SJSA1 (cell line): ENCODE measurements around the gene WASHC2C. TPM values are rescaled to one million over a fixed set of nuclear protein-coding genes. Genes with fewer than 3 reads are reported as not detected.
A peak's percentile ranks its signal among the peaks of the same experiment; 100 is the strongest.
"Not testable (repeated sequence)": the region's sequence is repeated elsewhere in the genome, so short reads cannot be mapped to it uniquely, and the experiment has no call there.

Experiments used
- DNase-seq, 2 experiments: peaks; one replicate each; pipeline ENCODE4 v3.0.0-alpha.2; 2015 to 2020; ENCODE audit warnings: low spot score in 2 of 2, low read depth in 1 of 2
- H3K27ac ChIP-seq: fragments of 250-450 bp; sonication (Bioruptor Pico); 2 replicates; pipeline ENCODE4 v1.5.1; 2020; ENCODE audit warnings: mild to moderate bottlenecking, moderate library complexity
- H3K27me3 ChIP-seq: fragments of 250-450 bp; sonication (Bioruptor Pico); replicated peaks from 2 replicates; pipeline ENCODE4 v1.5.1; 2020; ENCODE audit warnings: mild to moderate bottlenecking, moderate library complexity
- H3K36me3 ChIP-seq: fragments of 250-450 bp; sonication (Bioruptor Pico); 2 replicates; pipeline ENCODE4 v1.5.1; 2020; ENCODE audit warnings: mild to moderate bottlenecking
- H3K4me1 ChIP-seq: fragments of 250-450 bp; sonication (Bioruptor Pico); replicated peaks from 2 replicates; pipeline ENCODE4 v1.6.1; 2021; ENCODE audit warnings: mild to moderate bottlenecking
- H3K4me3 ChIP-seq: fragments of 250-450 bp; sonication (Bioruptor Pico); 2 replicates; pipeline ENCODE4 v1.5.1; 2020; ENCODE audit warnings: mild to moderate bottlenecking
- H3K9me3 ChIP-seq: fragments of 250-450 bp; sonication (Bioruptor Pico); replicated peaks from 2 replicates; pipeline ENCODE4 v1.5.1; 2020; ENCODE audit warnings: mild to moderate bottlenecking
- total RNA-seq: library from RNA; depleted of rRNA; stranded (reverse); fragments of >200 nt; shearing (Covaris generic); gene quantifications from 2 replicates; pipeline ENCODE4 v1.2.3, GENCODE V29; 2014

Gene WASHC2C
- total RNA-seq, 1 experiment from 2014 or later = 24.0 TPM

DNA sequence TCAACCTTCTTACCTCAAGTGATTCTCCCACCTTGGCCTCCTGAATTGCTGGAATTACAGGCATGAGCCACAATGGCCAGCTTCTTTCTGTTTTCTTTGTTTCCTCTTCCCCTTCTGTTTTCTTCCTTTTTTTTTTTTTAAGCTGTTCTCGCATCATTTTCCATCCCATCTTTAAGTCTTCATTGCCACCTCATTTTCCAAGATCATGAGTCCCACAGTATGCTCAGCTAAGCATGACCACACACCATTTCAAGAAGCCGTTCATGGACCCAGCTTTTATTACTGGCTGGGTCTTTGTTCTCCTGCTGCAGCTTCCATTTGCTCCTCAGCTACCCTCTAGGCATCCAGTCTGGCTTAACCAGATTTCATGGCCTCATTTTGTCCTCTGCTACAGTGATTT is 67.7 kb downstream of the WASHC2C start:
- H3K4me1 ChIP-seq, DNase-seq, H3K36me3 ChIP-seq, H3K9me3 ChIP-seq, H3K27me3 ChIP-seq, H3K4me3 ChIP-seq, H3K27ac ChIP-seq: not testable (repeated sequence)

DNA sequence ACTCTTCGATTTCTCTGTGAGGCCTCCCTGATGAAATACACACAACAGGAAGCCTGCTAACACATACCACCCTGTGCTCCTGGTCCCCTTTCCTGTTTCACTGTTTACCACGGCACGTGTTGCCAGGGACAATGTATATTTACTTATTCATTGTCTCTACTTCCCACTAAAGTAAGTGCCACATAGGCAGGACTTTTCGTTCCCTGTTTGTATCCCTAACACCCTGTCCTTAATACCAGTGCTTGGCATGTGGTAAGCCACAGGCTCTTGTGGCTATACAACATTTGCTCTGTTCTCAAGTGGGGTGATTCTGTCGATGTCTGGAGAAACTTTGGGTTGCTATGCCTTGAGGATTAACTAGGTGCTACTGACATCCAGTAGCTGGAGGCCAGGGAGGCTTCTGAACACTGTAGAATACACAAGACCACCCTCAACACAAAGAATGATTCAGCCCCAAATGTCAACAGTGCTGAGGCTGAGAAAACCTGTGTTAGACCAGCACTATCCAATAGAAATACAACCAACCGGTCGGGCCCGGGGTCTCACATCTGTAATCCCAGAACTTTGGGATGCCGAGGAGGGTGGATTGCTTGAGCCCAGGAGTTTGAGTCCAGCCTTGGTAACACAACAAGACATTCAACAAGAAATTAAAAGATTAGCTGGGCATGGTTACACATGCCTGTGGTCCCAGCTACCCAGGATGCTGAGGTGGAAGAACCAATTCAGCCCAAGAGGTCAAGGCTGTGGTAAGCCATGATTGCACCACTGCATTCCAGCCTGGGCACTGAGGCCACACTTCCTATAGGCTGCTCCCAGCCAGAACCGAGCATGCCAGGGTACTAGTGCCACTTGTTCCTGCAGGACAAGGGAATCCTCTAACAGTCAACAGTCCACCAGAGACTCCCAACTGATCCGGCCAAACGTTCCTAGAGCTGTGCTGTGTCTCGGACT is 76.3 kb downstream of the WASHC2C start:
- H3K27me3 ChIP-seq, H3K27ac ChIP-seq, H3K4me3 ChIP-seq, H3K36me3 ChIP-seq, H3K4me1 ChIP-seq, H3K9me3 ChIP-seq: not testable (repeated sequence)
- DNase-seq = peak; percentile 59 to 61

DNA sequence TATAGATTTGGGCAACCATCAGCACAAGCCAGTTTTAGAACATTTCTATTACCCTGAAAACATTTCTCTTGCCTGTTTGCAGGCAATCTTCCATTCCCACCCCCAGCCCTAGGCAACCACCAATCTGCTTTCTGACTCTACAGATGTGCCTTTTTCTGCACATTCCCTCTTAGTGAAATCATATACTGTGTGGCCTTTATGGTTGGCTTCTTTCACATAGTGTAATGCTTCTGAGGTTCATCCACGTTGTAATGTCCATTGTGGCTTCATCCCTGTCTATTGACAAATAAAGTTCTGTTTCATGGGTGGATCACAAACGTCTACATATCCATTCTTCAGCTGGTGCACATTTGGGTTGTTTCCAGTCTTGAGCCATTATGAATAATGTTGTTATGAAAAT is 77.9 kb downstream of the WASHC2C start:
- H3K27ac ChIP-seq, H3K9me3 ChIP-seq, H3K4me3 ChIP-seq, H3K4me1 ChIP-seq, H3K27me3 ChIP-seq, DNase-seq, H3K36me3 ChIP-seq: not testable (repeated sequence)

DNA sequence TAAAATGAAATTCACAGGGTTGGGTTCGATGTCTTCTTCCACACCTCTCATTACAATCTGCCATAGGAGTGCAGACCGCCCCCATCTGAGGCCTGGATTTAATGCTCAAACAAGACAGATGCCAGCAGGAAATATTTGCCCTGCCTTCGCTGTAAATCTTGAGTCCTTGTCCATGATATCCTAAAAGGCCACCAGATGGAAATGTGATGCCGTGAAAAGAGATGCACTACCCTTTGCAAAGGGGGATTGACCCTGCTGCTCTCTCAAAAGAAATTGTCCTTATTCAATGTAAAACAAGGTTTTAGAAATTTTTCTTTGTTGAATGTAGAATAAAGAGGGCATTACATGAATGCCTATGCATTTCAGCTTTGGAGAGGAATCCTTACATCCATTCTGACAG is 82.8 kb downstream of the WASHC2C start:
- H3K4me1 ChIP-seq = peaks cover 4% of the 10 kb centered on the region
- H3K27me3 ChIP-seq = no peaks in the 10 kb centered on the region
- H3K36me3 ChIP-seq = no peaks in the 10 kb centered on the region
- H3K9me3 ChIP-seq = no peaks in the 10 kb centered on the region
- H3K27ac ChIP-seq = no peak overlapping the region
- H3K4me3 ChIP-seq = no peak overlapping the region
- no peak for DNase-seq

DNA sequence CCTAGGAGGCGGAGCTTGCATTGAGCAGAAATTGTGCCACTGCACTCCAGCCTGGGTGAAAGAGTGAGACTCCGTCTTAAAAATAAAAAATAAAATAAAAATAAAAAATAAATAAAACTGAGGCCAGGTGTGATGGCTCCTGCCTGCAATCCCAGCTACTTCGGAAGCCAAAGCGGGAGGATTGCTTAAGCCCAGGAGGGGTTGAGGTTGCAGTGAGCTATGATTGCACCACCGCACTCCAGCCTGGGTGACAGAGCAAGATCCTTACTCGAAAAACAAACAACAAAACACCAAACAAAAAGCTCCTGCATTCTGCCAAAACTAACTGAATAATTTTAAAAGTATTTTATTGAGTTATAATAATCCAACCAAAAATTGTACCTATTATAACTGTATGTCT is 84.0 kb downstream of the WASHC2C start:
- no peak overlapping the region for H3K27ac ChIP-seq
- no peaks in the 10 kb centered on the region for H3K27me3 ChIP-seq
- DNase-seq = no peak
- H3K4me1 ChIP-seq = peaks cover 6% of the 10 kb centered on the region
- no peaks in the 10 kb centered on the region for H3K9me3 ChIP-seq
- no peak overlapping the region for H3K4me3 ChIP-seq
- no peaks in the 10 kb centered on the region for H3K36me3 ChIP-seq

DNA sequence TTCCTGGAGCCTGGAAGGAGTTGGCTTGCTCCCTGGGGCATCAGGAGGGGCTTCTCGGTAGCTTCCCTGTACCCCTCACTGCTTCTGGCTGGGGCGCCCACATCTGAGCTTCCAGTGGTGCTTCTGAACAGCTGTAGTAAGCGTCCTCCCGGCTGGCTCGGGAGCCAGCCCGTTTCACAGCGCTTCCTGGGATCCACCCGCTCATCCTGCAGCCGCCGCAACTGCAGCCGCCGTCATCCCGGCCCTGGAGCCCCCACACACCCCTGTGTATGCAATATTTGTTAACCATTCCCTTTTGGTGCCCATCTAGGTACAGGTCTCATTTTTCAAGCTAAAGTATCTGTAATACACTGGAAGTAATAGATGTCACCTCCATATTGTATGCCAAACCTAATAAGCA is 85.9 kb downstream of the WASHC2C start:
- H3K9me3 ChIP-seq, DNase-seq, H3K4me3 ChIP-seq, H3K27me3 ChIP-seq, H3K36me3 ChIP-seq, H3K27ac ChIP-seq, H3K4me1 ChIP-seq: not testable (repeated sequence)

DNA sequence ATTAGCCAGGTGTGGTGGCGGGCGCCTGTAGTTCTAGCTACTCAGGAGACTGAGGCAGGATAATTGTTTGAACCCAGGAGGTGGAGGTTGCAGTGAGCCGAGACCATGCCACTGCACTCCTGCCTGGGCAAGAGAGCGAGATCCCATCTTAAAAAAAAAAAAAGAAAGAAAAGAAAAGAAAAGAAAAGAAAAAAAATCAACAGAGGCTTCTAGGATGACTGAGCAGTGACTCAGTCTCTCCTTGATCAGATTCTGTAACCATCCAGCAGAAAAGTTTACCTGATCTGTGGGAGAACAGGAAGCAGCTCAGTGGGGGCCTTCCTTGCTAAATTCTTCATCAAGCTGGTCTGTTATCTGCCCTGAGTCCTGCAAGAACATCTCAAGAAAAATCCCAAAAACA is 87.1 kb downstream of the WASHC2C start:
- H3K4me3 ChIP-seq, H3K36me3 ChIP-seq, H3K27me3 ChIP-seq, H3K4me1 ChIP-seq, H3K9me3 ChIP-seq, H3K27ac ChIP-seq: not testable (repeated sequence)
- peak in 1 of 2 experiments; percentile 31 for DNase-seq

DNA sequence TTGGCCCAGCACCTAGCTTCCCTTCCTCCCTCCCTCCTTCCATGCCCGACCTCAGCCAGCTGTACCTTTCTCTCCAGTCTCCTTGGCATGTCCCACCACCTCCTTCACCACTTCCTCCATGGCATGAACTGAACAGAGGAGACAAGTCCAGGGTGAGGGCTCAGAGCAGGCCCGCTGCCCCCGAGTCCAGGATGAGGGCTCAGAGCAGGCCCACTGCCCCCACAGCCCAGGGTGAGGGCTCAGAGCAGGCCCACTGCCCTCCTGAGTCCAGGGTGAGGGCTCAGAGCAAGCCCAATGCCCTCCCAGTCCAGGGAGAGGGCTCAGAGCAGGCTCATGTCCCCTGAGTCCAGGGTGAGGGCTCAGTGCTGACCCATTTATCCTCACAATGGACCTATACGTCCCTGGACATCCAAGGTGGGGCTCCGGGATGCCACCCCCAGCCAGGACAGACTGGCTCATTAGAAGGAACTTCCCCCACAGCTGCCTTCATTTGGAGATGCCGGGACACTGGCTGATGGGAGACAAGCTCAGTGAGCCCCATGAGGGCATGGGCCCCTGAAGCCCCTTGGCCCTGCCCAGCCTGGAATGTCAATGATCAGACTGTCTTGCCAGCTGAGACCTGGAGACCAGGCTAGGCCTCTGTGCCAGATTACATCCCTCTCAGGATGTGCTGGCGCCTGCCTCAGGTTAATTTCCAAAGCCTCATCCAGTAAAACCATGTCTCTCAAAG is 90.2 kb downstream of the WASHC2C start:
- Histone ChIP-seq H3K9me3 (no peaks in the 10 kb centered on the region; the same call in 1 of the 2 replicates), H3K4me3 (no peak overlapping the region), H3K36me3 (no peaks in the 10 kb centered on the region), H3K27me3 (no peaks in the 10 kb centered on the region), H3K27ac (no peak overlapping the region), H3K4me1 (peaks cover 6% of the 10 kb centered on the region)
- no peak for DNase-seq

DNA sequence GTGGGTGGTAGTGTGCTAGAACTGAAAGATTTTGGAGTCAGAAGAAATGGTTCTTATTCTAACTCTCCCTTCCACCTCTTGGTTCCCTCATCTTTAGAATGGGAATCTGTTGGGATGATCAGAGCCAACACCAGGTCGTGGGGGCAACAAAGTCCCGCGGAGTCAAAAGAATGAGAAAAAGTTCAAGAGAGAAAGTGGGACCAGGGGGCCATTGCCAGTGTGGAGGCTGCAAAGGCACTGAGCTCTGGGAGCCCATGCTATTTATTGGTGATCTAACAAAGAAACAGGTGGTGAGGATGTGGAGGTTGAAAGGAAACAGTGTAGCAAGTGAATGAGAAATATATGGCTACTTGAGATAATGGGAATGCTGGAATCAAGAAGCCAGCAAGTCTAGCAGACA is 90.8 kb downstream of the WASHC2C start:
- Histone ChIP-seq H3K4me3 (no peak overlapping the region), H3K36me3 (no peaks in the 10 kb centered on the region), H3K9me3 (no peaks in the 10 kb centered on the region; the same call in 1 of the 2 replicates), H3K27ac (no peak overlapping the region), H3K4me1 (peaks cover 6% of the 10 kb centered on the region), H3K27me3 (no peaks in the 10 kb centered on the region)
- DNase-seq = no peak

DNA sequence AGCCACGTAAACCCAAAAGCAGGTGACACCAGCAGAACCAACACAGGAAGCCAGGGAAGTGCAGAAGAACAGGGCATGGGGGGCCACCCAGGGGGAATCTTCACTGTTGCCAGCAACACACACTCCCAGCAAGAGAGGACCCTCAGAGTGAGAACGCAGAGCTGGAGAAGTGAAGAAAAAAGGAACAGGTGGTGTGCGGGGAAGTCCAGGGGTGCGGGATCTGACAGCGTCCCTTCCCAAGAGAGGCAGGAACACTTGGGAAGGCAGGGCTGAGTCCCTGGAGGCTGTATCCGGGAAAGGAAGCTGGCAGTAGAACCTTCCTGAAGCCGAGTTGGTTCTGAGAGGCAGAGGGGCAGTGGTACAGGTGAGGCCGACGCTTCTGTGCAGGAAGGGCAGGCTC is 92.5 kb downstream of the WASHC2C start:
- DNase-seq = no peak
- H3K4me3 ChIP-seq = no peak overlapping the region

DNA sequence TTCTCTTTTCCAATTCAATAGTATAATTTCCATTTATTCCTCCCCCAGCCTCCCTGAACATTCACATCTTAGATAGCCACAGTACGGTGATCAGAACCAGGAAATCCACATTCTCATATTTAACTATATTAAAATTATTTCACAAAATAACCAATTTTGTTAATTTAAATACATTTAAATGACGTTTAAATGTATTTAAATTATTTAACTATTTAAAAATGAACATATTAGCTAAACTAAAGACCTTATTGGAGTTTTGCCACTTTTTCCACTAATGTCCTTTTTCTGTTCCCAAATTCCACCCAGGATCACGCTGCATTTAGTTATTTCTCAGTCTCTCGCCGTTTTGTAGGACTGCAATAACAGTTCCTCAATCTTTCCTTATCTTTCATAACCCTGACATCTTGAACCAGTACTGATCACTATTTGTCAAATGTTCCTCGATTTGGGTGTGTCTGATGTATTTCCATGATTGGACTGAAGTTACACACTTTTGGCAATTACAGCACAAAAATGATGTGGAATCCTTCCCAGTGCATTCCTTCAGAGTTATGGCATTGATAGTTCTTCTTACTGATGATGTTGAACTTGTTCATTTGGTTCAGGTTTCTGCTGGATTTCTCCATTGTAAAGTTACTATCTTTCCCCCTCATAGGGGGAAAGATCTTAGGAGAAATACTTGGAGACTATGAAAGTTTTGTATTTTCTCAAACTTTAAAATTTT is 93.2 kb downstream of the WASHC2C start:
- not testable (repeated sequence) for H3K27ac ChIP-seq, H3K4me1 ChIP-seq, DNase-seq, H3K9me3 ChIP-seq, H3K4me3 ChIP-seq, H3K27me3 ChIP-seq, H3K36me3 ChIP-seq

More for the DNA sequence above, 92.5 kb downstream of the WASHC2C start:
- Histone ChIP-seq H3K9me3 (no peaks in the 10 kb centered on the region; the same call in 1 of the 2 replicates), H3K36me3 (no peaks in the 10 kb centered on the region), H3K27me3 (no peaks in the 10 kb centered on the region), H3K4me1 (peaks cover 3% of the 10 kb centered on the region), H3K27ac (no peak overlapping the region)

DNA sequence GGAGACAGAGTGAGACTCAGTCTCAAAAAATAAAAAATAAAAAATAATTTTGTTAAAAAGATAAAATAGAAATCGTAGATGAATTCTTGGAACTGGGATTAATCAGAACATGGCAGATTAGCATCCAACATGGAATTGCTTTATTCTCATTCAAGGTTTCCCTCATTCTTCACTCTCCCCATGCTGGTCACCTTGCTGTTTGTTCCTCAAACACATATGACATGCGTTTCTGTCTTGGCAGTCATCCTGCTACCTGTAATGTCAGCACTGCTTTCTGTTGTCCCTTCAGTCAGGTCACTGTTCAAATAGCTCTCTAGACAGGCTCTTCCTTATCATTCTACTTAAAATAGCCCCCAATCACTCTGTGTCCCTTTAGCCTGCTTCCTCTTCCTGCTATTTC is 95.9 kb downstream of the WASHC2C start:
- not testable (repeated sequence) for H3K4me3 ChIP-seq, H3K27me3 ChIP-seq, DNase-seq, H3K4me1 ChIP-seq, H3K9me3 ChIP-seq, H3K27ac ChIP-seq, H3K36me3 ChIP-seq
